SK-N-SH (cell line): ENCODE measurements around the gene CD72.

Source experiments
- CTCF ChIP-seq: fragments of 200-600 bp; sonication (generic); IDR thresholded peaks from 2 replicates; pipeline ENCODE4 v1.6.1; 2017; ENCODE audit warnings: antibody characterized with exemption, mild to moderate bottlenecking, moderate library complexity
- ELF1 ChIP-seq: IDR thresholded peaks from 2 replicates; pipeline ENCODE4 v1.4.0; 2012
- POLR2AphosphoS5 ChIP-seq: IDR thresholded peaks from 2 replicates; pipeline ENCODE4 v1.6.1; 2012; ENCODE audit warnings: low read depth, low read length
- RAD21 ChIP-seq: IDR thresholded peaks from 2 replicates; pipeline ENCODE4 v1.6.1; 2012; ENCODE audit warnings: mild to moderate bottlenecking, low read length
- TEAD4 ChIP-seq: IDR thresholded peaks from 2 replicates; pipeline ENCODE4 v1.4.0; 2012; ENCODE audit warnings: mild to moderate bottlenecking, borderline replicate concordance; ENCODE audit not compliant: insufficient read depth
- TF ChIP-seq, protein P1 (sequence below): fragments of 150-350 bp; IDR thresholded peaks from 2 replicates; pipeline ENCODE4 v1.6.1; 2016; ENCODE audit warnings: mild to moderate bottlenecking, low read depth, low read length

GRCh38 chr9:35605351-35606137, 12.7 kb downstream of the CD72 start:
- TF ChIP-seq, protein P1, sequence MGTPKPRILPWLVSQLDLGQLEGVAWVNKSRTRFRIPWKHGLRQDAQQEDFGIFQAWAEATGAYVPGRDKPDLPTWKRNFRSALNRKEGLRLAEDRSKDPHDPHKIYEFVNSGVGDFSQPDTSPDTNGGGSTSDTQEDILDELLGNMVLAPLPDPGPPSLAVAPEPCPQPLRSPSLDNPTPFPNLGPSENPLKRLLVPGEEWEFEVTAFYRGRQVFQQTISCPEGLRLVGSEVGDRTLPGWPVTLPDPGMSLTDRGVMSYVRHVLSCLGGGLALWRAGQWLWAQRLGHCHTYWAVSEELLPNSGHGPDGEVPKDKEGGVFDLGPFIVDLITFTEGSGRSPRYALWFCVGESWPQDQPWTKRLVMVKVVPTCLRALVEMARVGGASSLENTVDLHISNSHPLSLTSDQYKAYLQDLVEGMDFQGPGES: no peak
- no peak for TF ChIP-seq POLR2AphosphoS5
- no peak for TF ChIP-seq CTCF
- no peak for TF ChIP-seq TEAD4
- no peak for TF ChIP-seq ELF1
- TF ChIP-seq RAD21: no peak
